Measurements from ENCODE around the gene SPDL1. TPM values are rescaled to one million over a fixed set of nuclear protein-coding genes. Genes with fewer than 3 reads are reported as not detected.

Gene SPDL1
- total RNA-seq, 1 experiment from 2014 or later = 51.3 TPM

DNA sequence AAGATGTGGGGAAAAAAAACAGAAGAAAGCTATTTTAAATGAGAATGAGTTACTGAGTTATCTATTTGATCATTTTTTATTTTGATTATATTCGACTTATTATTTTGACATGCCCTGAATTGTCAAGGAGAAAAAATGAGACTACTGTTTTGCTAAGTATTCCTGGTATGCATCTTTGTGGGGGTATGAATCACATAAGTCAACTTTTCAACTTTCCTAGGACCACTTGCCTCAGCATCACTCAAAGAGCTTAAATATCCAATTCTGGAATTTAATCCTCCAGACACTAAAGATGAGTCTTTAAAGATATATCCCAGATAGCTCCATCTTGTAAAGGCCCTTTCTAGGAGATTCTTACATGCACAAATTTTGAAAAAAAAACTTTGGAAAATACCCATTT lies 17.4 kb upstream of the SPDL1 start:
- no peaks in the 10 kb centered on the region for H3K9me3 Mint-ChIP-seq (ENCODE audit: unreplicated experiment)
- no peak overlapping the region for H3K4me3 Mint-ChIP-seq (ENCODE audit: unreplicated experiment)
- ChIA-PET POLR2A (no interaction called here), CTCF (interaction anchor here (0.6 to 4.5 kb wide), 4 partner anchors 16 to 770 kb away, joined by 3 to 34 read pairs (median 4); partner anchors contain the start of gene SPDL1)
- no peak overlapping the region for H3K27ac Mint-ChIP-seq (ENCODE audit: low read depth, unreplicated experiment)
- DNase-seq (ENCODE audit: unreplicated experiment) = no peak
- H3K4me1 Mint-ChIP-seq (ENCODE audit: insufficient read depth, unreplicated experiment) = no peaks in the 10 kb centered on the region
- BruUV-seq (replicated peaks) = no TSS peak
- H3K27me3 Mint-ChIP-seq (ENCODE audit: insufficient read depth, unreplicated experiment) = peaks cover 39% of the 10 kb centered on the region
- TF ChIP-seq, protein P1, sequence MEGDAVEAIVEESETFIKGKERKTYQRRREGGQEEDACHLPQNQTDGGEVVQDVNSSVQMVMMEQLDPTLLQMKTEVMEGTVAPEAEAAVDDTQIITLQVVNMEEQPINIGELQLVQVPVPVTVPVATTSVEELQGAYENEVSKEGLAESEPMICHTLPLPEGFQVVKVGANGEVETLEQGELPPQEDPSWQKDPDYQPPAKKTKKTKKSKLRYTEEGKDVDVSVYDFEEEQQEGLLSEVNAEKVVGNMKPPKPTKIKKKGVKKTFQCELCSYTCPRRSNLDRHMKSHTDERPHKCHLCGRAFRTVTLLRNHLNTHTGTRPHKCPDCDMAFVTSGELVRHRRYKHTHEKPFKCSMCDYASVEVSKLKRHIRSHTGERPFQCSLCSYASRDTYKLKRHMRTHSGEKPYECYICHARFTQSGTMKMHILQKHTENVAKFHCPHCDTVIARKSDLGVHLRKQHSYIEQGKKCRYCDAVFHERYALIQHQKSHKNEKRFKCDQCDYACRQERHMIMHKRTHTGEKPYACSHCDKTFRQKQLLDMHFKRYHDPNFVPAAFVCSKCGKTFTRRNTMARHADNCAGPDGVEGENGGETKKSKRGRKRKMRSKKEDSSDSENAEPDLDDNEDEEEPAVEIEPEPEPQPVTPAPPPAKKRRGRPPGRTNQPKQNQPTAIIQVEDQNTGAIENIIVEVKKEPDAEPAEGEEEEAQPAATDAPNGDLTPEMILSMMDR (IDR thresholded peaks at IDR 0.05; ENCODE audit: unreplicated experiment) = no peak
- intact Hi-C loops (cut with micrococcal nuclease) = no loop called here
- H3K36me3 Mint-ChIP-seq (ENCODE audit: insufficient read depth, unreplicated experiment) = no peaks in the 10 kb centered on the region

DNA sequence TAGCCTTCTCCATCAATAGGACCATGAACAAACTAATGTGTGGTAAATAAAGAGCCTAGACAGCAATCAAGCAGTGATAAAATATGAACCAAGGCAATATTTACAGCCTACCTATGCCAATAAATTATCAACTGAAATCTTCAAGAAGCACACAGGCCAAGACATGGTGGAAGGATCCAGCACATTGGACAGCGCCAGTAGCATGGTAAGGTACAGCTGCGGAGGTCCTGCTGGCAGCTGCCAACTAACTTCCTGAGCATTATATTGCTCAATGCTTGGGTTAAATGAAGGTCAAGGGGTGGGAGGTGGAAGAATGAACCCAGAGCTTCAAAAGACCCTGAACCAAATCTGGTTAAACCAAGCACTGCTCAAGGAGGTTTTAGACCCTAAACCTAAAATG lies 16.5 kb upstream of the SPDL1 start:
- TF ChIP-seq, protein P1 (IDR thresholded peaks at IDR 0.05; ENCODE audit: unreplicated experiment) = no peak
- POLR2A ChIA-PET = no interaction called here
- CTCF ChIA-PET = interaction anchor here (0.7 to 4.5 kb wide), 5 partner anchors 11 to 580 kb away, joined by 3 to 34 read pairs (median 4); partner anchors contain the start of genes INSYN2B and SPDL1
- Mint-ChIP-seq H3K27ac (ENCODE audit: low read depth, unreplicated experiment) (no peak overlapping the region), H3K4me3 (ENCODE audit: unreplicated experiment) (no peak overlapping the region), H3K9me3 (ENCODE audit: unreplicated experiment) (no peaks in the 10 kb centered on the region), H3K36me3 (ENCODE audit: insufficient read depth, unreplicated experiment) (no peaks in the 10 kb centered on the region), H3K4me1 (ENCODE audit: insufficient read depth, unreplicated experiment) (no peaks in the 10 kb centered on the region), H3K27me3 (ENCODE audit: insufficient read depth, unreplicated experiment) (peaks cover 37% of the 10 kb centered on the region)
- DNase-seq (ENCODE audit: unreplicated experiment) = peak; percentile 57
- intact Hi-C loops (cut with micrococcal nuclease) = no loop called here
- BruUV-seq (replicated peaks) = no TSS peak

DNA sequence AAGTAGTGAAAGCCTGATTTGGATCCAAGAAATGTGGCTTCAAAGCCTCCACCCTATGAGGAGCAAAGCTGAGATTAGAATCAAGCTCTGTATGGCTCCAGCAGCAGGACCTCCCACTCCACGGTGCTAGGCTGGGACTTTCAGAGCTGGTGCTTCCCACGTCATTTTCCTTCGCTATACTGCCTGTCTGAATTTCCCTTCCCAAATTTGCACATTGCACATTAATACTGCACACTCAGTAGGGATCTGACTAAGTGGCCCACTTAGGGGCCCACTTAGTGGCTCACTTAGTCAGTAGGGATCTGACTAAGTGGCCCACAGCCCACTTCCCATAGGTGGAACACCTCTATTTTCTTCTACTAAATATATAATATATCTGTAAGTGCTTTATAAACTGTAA lies 14.1 kb upstream of the SPDL1 start:
- no peak for DNase-seq (ENCODE audit: unreplicated experiment)
- Mint-ChIP-seq H3K27me3 (ENCODE audit: insufficient read depth, unreplicated experiment) (peaks cover 17% of the 10 kb centered on the region), H3K27ac (ENCODE audit: low read depth, unreplicated experiment) (no peak overlapping the region), H3K36me3 (ENCODE audit: insufficient read depth, unreplicated experiment) (no peaks in the 10 kb centered on the region), H3K4me3 (ENCODE audit: unreplicated experiment) (no peak overlapping the region), H3K9me3 (ENCODE audit: unreplicated experiment) (no peaks in the 10 kb centered on the region), H3K4me1 (ENCODE audit: insufficient read depth, unreplicated experiment) (no peaks in the 10 kb centered on the region)
- BruUV-seq (replicated peaks) = no TSS peak
- CTCF ChIA-PET = interaction anchor here (1.2 to 4.5 kb wide), 3 partner anchors 12 to 890 kb away, joined by 3 to 34 read pairs (median 6); partner anchors contain the start of gene SPDL1
- TF ChIP-seq, protein P1 (IDR thresholded peaks at IDR 0.05; ENCODE audit: unreplicated experiment) = no peak
- POLR2A ChIA-PET = no interaction called here
- intact Hi-C loops (cut with micrococcal nuclease) = no loop called here

DNA sequence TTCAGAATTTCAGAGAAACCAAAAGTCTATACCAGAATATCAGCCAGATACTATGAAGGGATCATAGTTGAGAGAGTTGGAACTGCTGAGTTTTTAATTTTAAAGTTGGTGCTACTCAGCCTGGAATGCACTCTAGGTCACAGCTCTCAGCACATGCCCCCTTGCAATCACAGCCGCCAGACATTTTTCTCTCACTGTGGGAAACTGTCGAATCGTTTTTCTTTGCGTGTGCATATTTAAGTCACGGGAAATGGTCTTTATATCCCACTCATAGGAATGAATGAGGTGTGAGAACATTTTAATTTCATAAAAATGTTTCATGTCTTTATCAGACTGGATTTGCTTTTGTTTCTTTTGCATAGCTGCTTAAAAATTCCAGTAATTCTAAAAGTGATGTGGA lies 12.2 kb upstream of the SPDL1 start:
- POLR2A ChIA-PET = interaction anchor here (0.6 kb wide), 1 partner anchor 213 kb away, joined by 3 read pairs; no protein-coding TSS in a partner anchor

More for the DNA sequence above, 12.2 kb upstream of the SPDL1 start:
- no TSS peak for BruUV-seq (replicated peaks)
- no peak for DNase-seq (ENCODE audit: unreplicated experiment)
- intact Hi-C loops (cut with micrococcal nuclease) = no loop called here
- no peaks in the 10 kb centered on the region for H3K36me3 Mint-ChIP-seq (ENCODE audit: insufficient read depth, unreplicated experiment)
- no peak overlapping the region for H3K27ac Mint-ChIP-seq (ENCODE audit: low read depth, unreplicated experiment)
- TF ChIP-seq, protein P1 (IDR thresholded peaks at IDR 0.05; ENCODE audit: unreplicated experiment) = no peak
- H3K4me3 Mint-ChIP-seq (ENCODE audit: unreplicated experiment) = no peak overlapping the region
- peaks cover 17% of the 10 kb centered on the region for H3K27me3 Mint-ChIP-seq (ENCODE audit: insufficient read depth, unreplicated experiment)
- H3K4me1 Mint-ChIP-seq (ENCODE audit: insufficient read depth, unreplicated experiment) = peaks cover 7% of the 10 kb centered on the region
- no peaks in the 10 kb centered on the region for H3K9me3 Mint-ChIP-seq (ENCODE audit: unreplicated experiment)
- CTCF ChIA-PET = interaction anchor here (0.6 to 1.7 kb wide), 3 partner anchors 9 to 304 kb away, joined by 3 to 8 read pairs (median 4); no protein-coding TSS in a partner anchor
